CD14-positive monocyte (primary cell): ENCODE measurements around the gene SEPTIN2. TPM values are rescaled to one million over a fixed set of nuclear protein-coding genes. Genes with fewer than 3 reads are reported as not detected.

Experiments
- DNase-seq, 3 donors: peaks; one replicate each; pipeline ENCODE4 v3.0.0-alpha.2; 2011 to 2022
- H2AFZ ChIP-seq: 2 replicates; pipeline ENCODE4 v1.6.0; 2012; ENCODE audit warnings: mild to moderate bottlenecking, low read depth, low read length, inconsistent platforms; ENCODE audit not compliant: insufficient read depth, poor library complexity, severe bottlenecking
- H3K27ac ChIP-seq, 2 donors: 1 replicate in 1 of 2; 2 replicates in 1 of 2; pipeline ENCODE4 v1.5.1; 2012 to 2013; ENCODE audit warnings: low read length in 2 of 2, control low read depth in 1 of 2, inconsistent platforms in 1 of 2, low read depth in 1 of 2, mild to moderate bottlenecking in 1 of 2
- H3K27me3 ChIP-seq, 2 donors: one replicate each; pipeline versions ENCODE4 v1.6.0 to v1.6.1; 2011 to 2013; ENCODE audit warnings: low read length in 2 of 2; ENCODE audit not compliant: control insufficient read depth in 2 of 2, insufficient read depth in 2 of 2
- H3K36me3 ChIP-seq, 2 donors: replicated peaks in 1 of 2; 1 replicate in 1 of 2; 2 replicates in 1 of 2; pipeline versions ENCODE4 v1.5.1 to v1.6.1; 2012 to 2013; ENCODE audit warnings: low read length in 2 of 2, control low read depth in 1 of 2, inconsistent platforms in 1 of 2, mild to moderate bottlenecking in 1 of 2; ENCODE audit not compliant: insufficient read depth in 2 of 2, control insufficient read depth in 1 of 2
- H3K4me1 ChIP-seq, 2 donors: 1 replicate in 1 of 2; 2 replicates in 1 of 2; pipeline versions ENCODE4 v1.5.1 to v1.6.1; 2012 to 2013; ENCODE audit warnings: low read length in 2 of 2, control low read depth in 1 of 2, inconsistent platforms in 1 of 2, mild to moderate bottlenecking in 1 of 2, moderate library complexity in 1 of 2; ENCODE audit not compliant: insufficient read depth in 2 of 2, control insufficient read depth in 1 of 2
- H3K4me2 ChIP-seq: replicated peaks from 2 replicates; pipeline ENCODE3; 2012; ENCODE audit warnings: low read length, moderate library complexity, mild to moderate bottlenecking; ENCODE audit not compliant: poor library complexity, severe bottlenecking; ENCODE audit errors: extremely low read depth
- H3K4me3 ChIP-seq, 3 experiments: fragments of 200-600 bp in 1 of 3; sonication (generic) in 1 of 3; replicated peaks in 1 of 3; 1 replicate in 2 of 3; 2 replicates in 1 of 3; pipeline ENCODE4 v1.5.1; 2011 to 2013; ENCODE audit warnings: low read length in 3 of 3, mild to moderate bottlenecking in 3 of 3, control low read depth in 2 of 3, low read depth in 2 of 3, inconsistent platforms in 1 of 3, moderate library complexity in 1 of 3
- H3K79me2 ChIP-seq: 2 replicates; pipeline ENCODE4 v1.6.0; 2012; ENCODE audit warnings: mild to moderate bottlenecking, control low read depth, inconsistent platforms, low read length, moderate library complexity; ENCODE audit not compliant: insufficient read depth
- H3K9ac ChIP-seq: 2 replicates; pipeline ENCODE4 v1.6.0; 2017; ENCODE audit warnings: low read length, mild to moderate bottlenecking; ENCODE audit not compliant: insufficient read depth, poor library complexity, severe bottlenecking
- H3K9me3 ChIP-seq, 2 donors: replicated peaks in 1 of 2; 1 replicate in 1 of 2; 2 replicates in 1 of 2; pipeline versions ENCODE4 v1.5.1 to v1.6.1; 2012 to 2013; ENCODE audit warnings: low read length in 2 of 2, control low read depth in 1 of 2; ENCODE audit not compliant: control insufficient read depth in 1 of 2, insufficient read depth in 1 of 2
- H4K20me1 ChIP-seq: 2 replicates; pipeline ENCODE4 v1.6.0; 2012; ENCODE audit warnings: mild to moderate bottlenecking, low read length, control low read depth, moderate library complexity; ENCODE audit not compliant: insufficient read depth
- H3K27ac Mint-ChIP-seq, 7 donors: one replicate each; pipeline ENCODE4 v1.8.0; 2020; ENCODE audit warnings: mild to moderate bottlenecking in 7 of 7, mixed read lengths in 7 of 7, moderate library complexity in 6 of 7, inconsistent platforms in 2 of 7
- H3K27me3 Mint-ChIP-seq, 3 donors: one replicate each; pipeline ENCODE4 v1.8.0; 2021 to 2022; ENCODE audit warnings: low read depth in 3 of 3, mild to moderate bottlenecking in 3 of 3, mixed read lengths in 3 of 3, moderate library complexity in 3 of 3, inconsistent platforms in 1 of 3
- H3K36me3 Mint-ChIP-seq, 2 donors: one replicate each; pipeline ENCODE4 v1.8.0; 2020; ENCODE audit warnings: mixed read lengths in 2 of 2, inconsistent platforms in 1 of 2, mild to moderate bottlenecking in 1 of 2
- H3K4me1 Mint-ChIP-seq: one replicate; pipeline ENCODE4 v1.8.0; 2020; ENCODE audit warnings: mild to moderate bottlenecking, mixed read lengths
- H3K4me3 Mint-ChIP-seq, 2 donors: one replicate each; pipeline ENCODE4 v1.8.0; 2020; ENCODE audit warnings: mild to moderate bottlenecking in 2 of 2, mixed read lengths in 2 of 2, moderate library complexity in 1 of 2
- H3K9me3 Mint-ChIP-seq, 7 donors: one replicate each; pipeline ENCODE4 v1.8.0; 2020 to 2022; ENCODE audit warnings: mixed read lengths in 7 of 7, mild to moderate bottlenecking in 6 of 7, moderate library complexity in 6 of 7, inconsistent platforms in 2 of 7
- CTCF ChIP-seq: fragments of 200-600 bp; IDR thresholded peaks from one replicate; pipeline ENCODE4 v1.8.0; 2022; ENCODE audit warnings: antibody characterized with exemption, mild to moderate bottlenecking
- WGBS: methylation state at CpG from one replicate; pipeline ENCODE4 v1.1.5; 2013; ENCODE audit warnings: missing lambda C conversion rate; ENCODE audit not compliant: insufficient coverage; 5-methylcytosine and 5-hydroxymethylcytosine counted together
- intact Hi-C, 2 donors: fragments of 100-400 bp; cut with micrococcal nuclease; formaldehyde crosslinking; loops; one replicate each; pipeline versions ENCODE4 v1.15.0 to v1.15.1; 2023
- polyA plus RNA-seq, 3 donors: library from polyadenylated mRNA; depleted of rRNA in 1 of 3; unstranded in 2 of 3; stranded (reverse) in 1 of 3; fragments of 300-500 nt in 2 of 3; fragments of >200 nt in 1 of 3; fragmentation: Illumina TruSeq in 2 of 3; gene quantifications; 1 replicate in 2 of 3; 2 replicates in 1 of 3; pipeline ENCODE4 v1.2.3, GENCODE V29; 2012 to 2021

The SEPTIN2 gene
- polyA plus RNA-seq, 3 donors, result 195 to 207 (median 203) TPM

- H3K36me3 Mint-ChIP-seq, result peaks cover 28 to 46% of the 10 kb centered on the region in 2 donors
- DNase-seq, result no peak
- WGBS, result 96% methylated on average over 14 of the region's 15 CpGs
- peaks cover under 1 to 2% (median 1%) of the 10 kb centered on the region in 3 donors for H3K27me3 Mint-ChIP-seq
- intact Hi-C loops, result loop anchor here (5.0 to 10.0 kb wide), 2 partner anchors 42 to 85 kb away; partner anchors contain the start of gene FARP2 (in 1 of the 2)
- H2AFZ ChIP-seq, result no peak overlapping the region
- no peak overlapping the region for H3K9ac ChIP-seq
- peaks cover 36 to 44% of the 10 kb centered on the region in 2 donors for H3K36me3 ChIP-seq
- H3K27ac ChIP-seq, result peak overlapping the region in 1 of 2 donors; percentile 14
- peaks cover 89% of the 10 kb centered on the region for H4K20me1 ChIP-seq
- H3K79me2 ChIP-seq, result peaks cover 77% of the 10 kb centered on the region
- peaks cover 0 to 4% (median 0%) of the 10 kb centered on the region in 7 donors for H3K9me3 Mint-ChIP-seq
- H3K4me1 ChIP-seq, result peaks cover 18 to 29% of the 10 kb centered on the region in 2 donors
- no peaks in the 10 kb centered on the region for H3K9me3 ChIP-seq
- no peak overlapping the region for H3K4me3 ChIP-seq
- H3K4me2 ChIP-seq, result no peak overlapping the region
- H3K4me1 Mint-ChIP-seq, result peaks cover 43% of the 10 kb centered on the region
- H3K27me3 ChIP-seq, result no peaks in the 10 kb centered on the region
- TF ChIP-seq CTCF, result no peak
- H3K27ac Mint-ChIP-seq, result peak overlapping the region in 3 of 7 donors; percentile 15 to 52 (median 43)
- H3K4me3 Mint-ChIP-seq, result no peak overlapping the region
Observed at GRCh38 chr2:241269707-241270520, 45.8 kb upstream of the SEPTIN2 start.

- H3K4me3 Mint-ChIP-seq, result peak overlapping the region; percentile 14 to 98
- Histone ChIP-seq H3K27ac (peak overlapping the region in 1 of 2 donors; percentile 78), H3K79me2 (peaks cover 80% of the 10 kb centered on the region), H3K27me3 (no peaks in the 10 kb centered on the region), H3K9me3 (no peaks in the 10 kb centered on the region), H2AFZ (no peak overlapping the region), H3K4me2 (peak overlapping the region; percentile 93), H3K4me1 (peaks cover 18 to 29% of the 10 kb centered on the region in 2 donors), H3K4me3 (peak overlapping the region in 1 of 3 experiments; percentile 88), H3K9ac (peak overlapping the region; percentile 84), H4K20me1 (peaks cover 92% of the 10 kb centered on the region), H3K36me3 (peaks cover 32 to 38% of the 10 kb centered on the region in 2 donors)
- peak overlapping the region in 4 of 7 donors; percentile 17 to 44 (median 34) for H3K27ac Mint-ChIP-seq
- H3K36me3 Mint-ChIP-seq, result peaks cover 25 to 39% of the 10 kb centered on the region in 2 donors
- no peak for TF ChIP-seq CTCF
- peaks cover 1 to 3% (median 2%) of the 10 kb centered on the region in 3 donors for H3K27me3 Mint-ChIP-seq
- peaks cover 48% of the 10 kb centered on the region for H3K4me1 Mint-ChIP-seq
- 92% methylated on average over 5 of the region's 5 CpGs for WGBS
- peaks cover 0 to 2% (median 0%) of the 10 kb centered on the region in 7 donors for H3K9me3 Mint-ChIP-seq
- intact Hi-C loops, result loop anchor here (5.0 to 10.0 kb wide), 2 partner anchors 42 to 84 kb away; partner anchors contain the start of gene FARP2 (in 1 of the 2)
- no peak for DNase-seq
Observed at GRCh38 chr2:241270531-241270930, 45.2 kb upstream of the SEPTIN2 start.
